ENCODE results near the gene BAD.

- TF ChIP-seq POLR2AphosphoS5 (IDR thresholded peaks at IDR 0.05; ENCODE audit: insufficient read depth in 1 of 2, low read depth in 1 of 2) (no peak), POLR2A (IDR thresholded peaks at IDR 0.05) (no peak)
- TF ChIP-seq, protein P1, sequence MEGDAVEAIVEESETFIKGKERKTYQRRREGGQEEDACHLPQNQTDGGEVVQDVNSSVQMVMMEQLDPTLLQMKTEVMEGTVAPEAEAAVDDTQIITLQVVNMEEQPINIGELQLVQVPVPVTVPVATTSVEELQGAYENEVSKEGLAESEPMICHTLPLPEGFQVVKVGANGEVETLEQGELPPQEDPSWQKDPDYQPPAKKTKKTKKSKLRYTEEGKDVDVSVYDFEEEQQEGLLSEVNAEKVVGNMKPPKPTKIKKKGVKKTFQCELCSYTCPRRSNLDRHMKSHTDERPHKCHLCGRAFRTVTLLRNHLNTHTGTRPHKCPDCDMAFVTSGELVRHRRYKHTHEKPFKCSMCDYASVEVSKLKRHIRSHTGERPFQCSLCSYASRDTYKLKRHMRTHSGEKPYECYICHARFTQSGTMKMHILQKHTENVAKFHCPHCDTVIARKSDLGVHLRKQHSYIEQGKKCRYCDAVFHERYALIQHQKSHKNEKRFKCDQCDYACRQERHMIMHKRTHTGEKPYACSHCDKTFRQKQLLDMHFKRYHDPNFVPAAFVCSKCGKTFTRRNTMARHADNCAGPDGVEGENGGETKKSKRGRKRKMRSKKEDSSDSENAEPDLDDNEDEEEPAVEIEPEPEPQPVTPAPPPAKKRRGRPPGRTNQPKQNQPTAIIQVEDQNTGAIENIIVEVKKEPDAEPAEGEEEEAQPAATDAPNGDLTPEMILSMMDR (IDR thresholded peaks at IDR 0.05): no peak
Measured at GRCh38 chr11:64327993-64328392, 43.5 kb upstream of the BAD start.
